ENCODE measurements around the gene CIAO2B.

GRCh38 chr16:66976746-66977145, 42.5 kb upstream of the CIAO2B start:
- TF ChIP-seq CTCF (IDR thresholded peaks at IDR 0.05; ENCODE audit: borderline replicate concordance, extremely low read depth, low read length, poor library complexity, severe bottlenecking) = no peak
- TF ChIP-seq EZH2 (IDR thresholded peaks at IDR 0.05; ENCODE audit: borderline replicate concordance, low read depth, low read length, severe bottlenecking) = no peak

Data from DND-41 (cell line).